HAP-1 (cell line): ENCODE data around the gene FBXO41.

Experiments
- DNase-seq, 2 experiments: peaks; one replicate each; pipeline ENCODE4 v3.0.0-alpha.2; 2016 to 2020; ENCODE audit warnings: low spot score in 2 of 2
- H3K27me3 ChIP-seq: fragments of 250-450 bp; sonication (Bioruptor Pico); 2 replicates; pipeline ENCODE4 v1.5.1; 2020; ENCODE audit warnings: low read depth, mild to moderate bottlenecking, moderate library complexity
- H3K36me3 ChIP-seq: fragments of 250-450 bp; sonication (Bioruptor Pico); replicated peaks from 2 replicates; pipeline ENCODE4 v1.5.1; 2020; ENCODE audit warnings: mild to moderate bottlenecking
- H3K4me1 ChIP-seq: fragments of 250-450 bp; sonication (Bioruptor Pico); 2 replicates; pipeline ENCODE4 v1.5.1; 2020; ENCODE audit warnings: mild to moderate bottlenecking
- H3K4me3 ChIP-seq: fragments of 250-450 bp; sonication (Bioruptor Pico); 2 replicates; pipeline ENCODE4 v1.5.1; 2020; ENCODE audit warnings: mild to moderate bottlenecking, moderate library complexity
- H3K9me3 ChIP-seq: fragments of 250-450 bp; sonication (Bioruptor Pico); 2 replicates; pipeline ENCODE4 v1.5.1; 2020; ENCODE audit warnings: mild to moderate bottlenecking, moderate library complexity
- in situ Hi-C: fragments of 300-500 bp; cut with MboI; formaldehyde crosslinking; loops from 3 replicates; pipeline ENCODE4 v1.14.3; 2020; ENCODE audit warnings: low sequenced_read_pairs, inconsistent platforms, mixed read lengths

The FBXO41 gene

GRCh38 chr2:73254343-73255006, 29.8 kb downstream of the FBXO41 start:
- DNase-seq: no peak
- Histone ChIP-seq H3K4me1 (no peaks in the 10 kb centered on the region), H3K4me3 (no peak overlapping the region), H3K36me3 (peaks cover 56% of the 10 kb centered on the region), H3K9me3 (no peaks in the 10 kb centered on the region), H3K27me3 (no peaks in the 10 kb centered on the region)
- in situ Hi-C loops: no loop called here

GRCh38 chr2:73253901-73254300, 30.4 kb downstream of the FBXO41 start:
- in situ Hi-C loops: no loop called here
- Histone ChIP-seq H3K4me3 (no peak overlapping the region), H3K27me3 (no peaks in the 10 kb centered on the region), H3K9me3 (no peaks in the 10 kb centered on the region), H3K36me3 (peaks cover 58% of the 10 kb centered on the region), H3K4me1 (no peaks in the 10 kb centered on the region)
- no peak for DNase-seq

GRCh38 chr2:73253400-73253799, 30.9 kb downstream of the FBXO41 start:
- H3K4me3 ChIP-seq: no peak overlapping the region
- peaks cover 59% of the 10 kb centered on the region for H3K36me3 ChIP-seq
- in situ Hi-C loops: no loop called here
- H3K4me1 ChIP-seq: no peaks in the 10 kb centered on the region
- no peak for DNase-seq
- H3K9me3 ChIP-seq: no peaks in the 10 kb centered on the region
- H3K27me3 ChIP-seq: no peaks in the 10 kb centered on the region

- Histone ChIP-seq H3K9me3 (no peaks in the 10 kb centered on the region), H3K4me1 (no peaks in the 10 kb centered on the region), H3K4me3 (no peak overlapping the region), H3K36me3 (peaks cover 68% of the 10 kb centered on the region), H3K27me3 (no peaks in the 10 kb centered on the region)
- in situ Hi-C loops: no loop called here
- no peak for DNase-seq
These were observed 31.8 kb downstream of the FBXO41 start for GRCh38 chr2:73252238-73253027.

- Histone ChIP-seq H3K36me3 (peaks cover 81% of the 10 kb centered on the region), H3K9me3 (no peaks in the 10 kb centered on the region), H3K27me3 (no peaks in the 10 kb centered on the region), H3K4me3 (no peak overlapping the region), H3K4me1 (no peaks in the 10 kb centered on the region)
- in situ Hi-C loops: no loop called here
- DNase-seq: no peak
These were observed 33.1 kb downstream of the FBXO41 start for GRCh38 chr2:73250872-73251846.

- peaks cover 96% of the 10 kb centered on the region for H3K36me3 ChIP-seq
These were observed 34.6 kb downstream of the FBXO41 start for GRCh38 chr2:73249636-73250035.

GRCh38 chr2:73246850-73247249, 37.4 kb downstream of the FBXO41 start:
- H3K9me3 ChIP-seq: no peaks in the 10 kb centered on the region
- in situ Hi-C loops: no loop called here
- H3K27me3 ChIP-seq: no peaks in the 10 kb centered on the region
- H3K4me3 ChIP-seq: no peak overlapping the region
- no peak for DNase-seq
- H3K36me3 ChIP-seq: peaks cover 100% of the 10 kb centered on the region
- H3K4me1 ChIP-seq: no peaks in the 10 kb centered on the region

More at GRCh38 chr2:73249636-73250035, 34.6 kb downstream of the FBXO41 start:
- no peak overlapping the region for H3K4me3 ChIP-seq
- no peaks in the 10 kb centered on the region for H3K27me3 ChIP-seq
- H3K9me3 ChIP-seq: no peaks in the 10 kb centered on the region
- in situ Hi-C loops: no loop called here
- DNase-seq: no peak
- no peaks in the 10 kb centered on the region for H3K4me1 ChIP-seq

GRCh38 chr2:73244580-73244979, 39.7 kb downstream of the FBXO41 start:
- H3K9me3 ChIP-seq: no peaks in the 10 kb centered on the region
- in situ Hi-C loops: no loop called here
- no peaks in the 10 kb centered on the region for H3K4me1 ChIP-seq
- DNase-seq: no peak
- peaks cover 98% of the 10 kb centered on the region for H3K36me3 ChIP-seq
- H3K27me3 ChIP-seq: no peaks in the 10 kb centered on the region
- H3K4me3 ChIP-seq: no peak overlapping the region

GRCh38 chr2:73243884-73244570, 40.3 kb downstream of the FBXO41 start:
- Histone ChIP-seq H3K4me1 (no peaks in the 10 kb centered on the region), H3K27me3 (no peaks in the 10 kb centered on the region), H3K9me3 (no peaks in the 10 kb centered on the region), H3K4me3 (no peak overlapping the region), H3K36me3 (peaks cover 98% of the 10 kb centered on the region)
- in situ Hi-C loops: no loop called here
- DNase-seq: peak; percentile 23 to 64

GRCh38 chr2:73239776-73240175, 44.5 kb downstream of the FBXO41 start:
- H3K4me3 ChIP-seq: no peak overlapping the region

GRCh38 chr2:73238976-73239375, 45.3 kb downstream of the FBXO41 start:
- no peaks in the 10 kb centered on the region for H3K27me3 ChIP-seq
- in situ Hi-C loops: no loop called here
- DNase-seq: no peak
- peaks cover 72% of the 10 kb centered on the region for H3K36me3 ChIP-seq
- no peak overlapping the region for H3K4me3 ChIP-seq
- no peaks in the 10 kb centered on the region for H3K9me3 ChIP-seq
- peaks cover 21% of the 10 kb centered on the region for H3K4me1 ChIP-seq

More at GRCh38 chr2:73239776-73240175, 44.5 kb downstream of the FBXO41 start:
- Histone ChIP-seq H3K36me3 (peaks cover 75% of the 10 kb centered on the region), H3K4me1 (peaks cover 21% of the 10 kb centered on the region), H3K27me3 (no peaks in the 10 kb centered on the region), H3K9me3 (no peaks in the 10 kb centered on the region)
- no peak for DNase-seq
- in situ Hi-C loops: no loop called here

- Histone ChIP-seq H3K36me3 (peaks cover 64% of the 10 kb centered on the region), H3K4me3 (no peak overlapping the region), H3K27me3 (no peaks in the 10 kb centered on the region), H3K4me1 (peaks cover 21% of the 10 kb centered on the region), H3K9me3 (no peaks in the 10 kb centered on the region)
- in situ Hi-C loops: no loop called here
- DNase-seq: peak in 1 of 2 experiments; percentile 25
These were observed 46.1 kb downstream of the FBXO41 start for GRCh38 chr2:73238149-73238548.

- H3K36me3 ChIP-seq: peaks cover 54% of the 10 kb centered on the region
- H3K4me1 ChIP-seq: peaks cover 21% of the 10 kb centered on the region
- H3K4me3 ChIP-seq: no peak overlapping the region
- no peaks in the 10 kb centered on the region for H3K27me3 ChIP-seq
- in situ Hi-C loops: no loop called here
- no peak for DNase-seq
- no peaks in the 10 kb centered on the region for H3K9me3 ChIP-seq
These were observed 47.1 kb downstream of the FBXO41 start for GRCh38 chr2:73237168-73237567.
